HFFc6 (cell line): Measurements from ENCODE around the gene PSME1. TPM values are rescaled to one million over a fixed set of nuclear protein-coding genes. Genes with fewer than 3 reads are reported as not detected.

Experiments used
- DNase-seq: peaks from one replicate; pipeline ENCODE4 v3.0.0-alpha.2; 2018
- H3K27ac Mint-ChIP-seq: 2 replicates; pipeline ENCODE4 v1.8.0; 2020; ENCODE audit warnings: mild to moderate bottlenecking, mixed read lengths
- H3K27me3 Mint-ChIP-seq: 2 replicates; pipeline ENCODE4 v1.8.0; 2021; ENCODE audit warnings: mild to moderate bottlenecking, moderate library complexity, mixed read lengths; ENCODE audit not compliant: insufficient read depth
- H3K36me3 Mint-ChIP-seq: 2 replicates; pipeline ENCODE4 v1.8.0; 2021; ENCODE audit warnings: low read depth, mixed read lengths
- H3K4me1 Mint-ChIP-seq: 2 replicates; pipeline ENCODE4 v1.8.0; 2020; ENCODE audit warnings: low read depth, mixed read lengths
- H3K4me3 Mint-ChIP-seq: 2 replicates; pipeline ENCODE4 v1.8.0; 2020; ENCODE audit warnings: mild to moderate bottlenecking, moderate library complexity, mixed read lengths
- H3K9me3 Mint-ChIP-seq: 2 replicates; pipeline ENCODE4 v1.8.0; 2020; ENCODE audit warnings: mild to moderate bottlenecking, mixed read lengths
- total RNA-seq, 6 experiments: library from RNA; stranded (reverse); fragmentation: NEBNext Ultra II Directional; extraction: Animal tissue kit (Norgen Biotek cat#: 25700); gene quantifications; 2 replicates in 1 of 6; 3 replicates in 5 of 6; pipeline ENCODE4 v1.2.3, GENCODE V29; 2021
- TF ChIP-seq, protein P1 (sequence below): fragments of 200-600 bp; sonication (generic); IDR thresholded peaks from 2 replicates; pipeline ENCODE4 v1.5.0; 2021; ENCODE audit warnings: antibody characterized with exemption, mild to moderate bottlenecking

Gene PSME1
- total RNA-seq, 6 experiments from 2014 or later: 88.4 to 120 (median 113) TPM

DNA sequence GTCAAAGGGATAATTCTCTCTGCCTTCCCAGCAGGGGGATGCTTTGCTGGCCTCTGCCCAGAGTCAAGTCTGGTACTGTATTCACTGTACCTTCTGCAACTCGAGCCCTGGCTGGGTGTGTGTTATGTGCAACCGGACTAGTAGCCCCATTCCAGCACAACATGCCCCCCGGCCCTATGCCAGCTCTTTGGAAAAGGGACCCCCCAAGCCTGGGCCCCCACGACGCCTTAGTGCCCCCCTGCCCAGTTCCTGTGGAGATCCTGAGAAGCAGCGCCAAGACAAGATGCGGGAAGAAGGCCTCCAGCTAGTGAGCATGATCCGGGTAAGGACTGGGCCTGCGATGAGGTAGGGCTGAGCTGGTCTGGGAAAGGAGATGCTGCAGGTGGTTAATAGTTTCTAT is 14.6 kb downstream of the PSME1 start:
- Mint-ChIP-seq H3K4me1 (peaks cover 18% of the 10 kb centered on the region), H3K4me3 (no peak overlapping the region), H3K36me3 (peaks cover 9% of the 10 kb centered on the region), H3K27ac (no peak overlapping the region), H3K9me3 (no peaks in the 10 kb centered on the region), H3K27me3 (peaks cover 7% of the 10 kb centered on the region)
- DNase-seq: no peak
- TF ChIP-seq, protein P1, sequence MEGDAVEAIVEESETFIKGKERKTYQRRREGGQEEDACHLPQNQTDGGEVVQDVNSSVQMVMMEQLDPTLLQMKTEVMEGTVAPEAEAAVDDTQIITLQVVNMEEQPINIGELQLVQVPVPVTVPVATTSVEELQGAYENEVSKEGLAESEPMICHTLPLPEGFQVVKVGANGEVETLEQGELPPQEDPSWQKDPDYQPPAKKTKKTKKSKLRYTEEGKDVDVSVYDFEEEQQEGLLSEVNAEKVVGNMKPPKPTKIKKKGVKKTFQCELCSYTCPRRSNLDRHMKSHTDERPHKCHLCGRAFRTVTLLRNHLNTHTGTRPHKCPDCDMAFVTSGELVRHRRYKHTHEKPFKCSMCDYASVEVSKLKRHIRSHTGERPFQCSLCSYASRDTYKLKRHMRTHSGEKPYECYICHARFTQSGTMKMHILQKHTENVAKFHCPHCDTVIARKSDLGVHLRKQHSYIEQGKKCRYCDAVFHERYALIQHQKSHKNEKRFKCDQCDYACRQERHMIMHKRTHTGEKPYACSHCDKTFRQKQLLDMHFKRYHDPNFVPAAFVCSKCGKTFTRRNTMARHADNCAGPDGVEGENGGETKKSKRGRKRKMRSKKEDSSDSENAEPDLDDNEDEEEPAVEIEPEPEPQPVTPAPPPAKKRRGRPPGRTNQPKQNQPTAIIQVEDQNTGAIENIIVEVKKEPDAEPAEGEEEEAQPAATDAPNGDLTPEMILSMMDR: no peak

DNA sequence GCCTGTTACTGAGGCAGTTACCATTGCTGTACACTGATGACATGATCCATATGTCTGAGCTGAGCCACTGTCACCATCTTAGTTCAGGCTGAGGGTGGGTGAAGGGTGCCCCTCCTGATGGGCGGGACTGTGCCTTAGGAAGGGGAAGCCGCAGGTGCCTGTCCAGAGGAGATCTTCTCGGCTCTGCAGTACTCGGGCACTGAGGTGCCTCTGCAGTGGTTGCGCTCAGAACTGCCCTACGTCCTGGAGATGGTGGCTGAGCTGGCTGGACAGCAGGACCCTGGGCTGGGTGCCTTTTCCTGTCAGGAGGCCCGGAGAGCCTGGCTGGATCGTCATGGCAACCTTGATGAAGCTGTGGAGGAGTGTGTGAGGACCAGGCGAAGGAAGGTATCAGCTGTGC is 15.0 kb downstream of the PSME1 start:
- TF ChIP-seq, protein P1: no peak
- Mint-ChIP-seq H3K36me3 (peaks cover 13% of the 10 kb centered on the region), H3K9me3 (no peaks in the 10 kb centered on the region), H3K4me1 (peaks cover 14% of the 10 kb centered on the region), H3K4me3 (no peak overlapping the region), H3K27ac (no peak overlapping the region), H3K27me3 (peaks cover 5% of the 10 kb centered on the region)
- no peak for DNase-seq

DNA sequence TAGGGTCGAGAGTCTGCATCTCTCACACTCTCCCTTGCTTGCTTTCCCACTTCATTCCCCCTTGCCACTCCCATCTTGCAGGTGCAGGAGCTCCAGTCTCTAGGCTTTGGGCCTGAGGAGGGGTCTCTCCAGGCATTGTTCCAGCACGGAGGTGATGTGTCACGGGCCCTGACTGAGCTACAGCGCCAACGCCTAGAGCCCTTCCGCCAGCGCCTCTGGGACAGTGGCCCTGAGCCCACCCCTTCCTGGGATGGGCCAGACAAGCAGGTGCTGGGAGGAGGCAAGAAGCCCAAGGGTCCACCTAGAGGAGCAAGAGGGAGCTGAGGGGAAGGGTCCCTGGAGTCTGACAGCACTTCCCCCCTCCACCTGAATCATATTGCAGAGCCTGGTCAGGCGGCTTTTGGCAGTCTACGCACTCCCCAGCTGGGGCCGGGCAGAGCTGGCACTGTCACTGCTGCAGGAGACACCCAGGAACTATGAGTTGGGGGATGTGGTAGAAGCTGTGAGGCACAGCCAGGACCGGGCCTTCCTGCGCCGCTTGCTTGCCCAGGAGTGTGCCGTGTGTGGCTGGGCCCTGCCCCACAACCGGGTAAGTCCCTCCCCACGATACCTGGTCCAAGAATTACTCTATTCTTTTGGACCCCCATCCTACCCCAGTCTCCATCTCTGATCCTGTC is 15.5 kb downstream of the PSME1 start:
- Mint-ChIP-seq H3K4me1 (peaks cover 12% of the 10 kb centered on the region), H3K27me3 (peaks cover 3% of the 10 kb centered on the region), H3K9me3 (no peaks in the 10 kb centered on the region), H3K27ac (no peak overlapping the region), H3K36me3 (peaks cover 14% of the 10 kb centered on the region), H3K4me3 (no peak overlapping the region)
- TF ChIP-seq, protein P1: no peak
- DNase-seq: no peak

GRCh38 chr14:24155100-24155499 is 19.1 kb downstream of the PSME1 start:
- Mint-ChIP-seq H3K27ac (no peak overlapping the region), H3K36me3 (peaks cover 28% of the 10 kb centered on the region), H3K9me3 (no peaks in the 10 kb centered on the region), H3K4me3 (no peak overlapping the region), H3K27me3 (peaks cover 3% of the 10 kb centered on the region; the same call in 1 of the 2 replicates), H3K4me1 (no peaks in the 10 kb centered on the region)
- no peak for DNase-seq
- TF ChIP-seq, protein P1: no peak

DNA sequence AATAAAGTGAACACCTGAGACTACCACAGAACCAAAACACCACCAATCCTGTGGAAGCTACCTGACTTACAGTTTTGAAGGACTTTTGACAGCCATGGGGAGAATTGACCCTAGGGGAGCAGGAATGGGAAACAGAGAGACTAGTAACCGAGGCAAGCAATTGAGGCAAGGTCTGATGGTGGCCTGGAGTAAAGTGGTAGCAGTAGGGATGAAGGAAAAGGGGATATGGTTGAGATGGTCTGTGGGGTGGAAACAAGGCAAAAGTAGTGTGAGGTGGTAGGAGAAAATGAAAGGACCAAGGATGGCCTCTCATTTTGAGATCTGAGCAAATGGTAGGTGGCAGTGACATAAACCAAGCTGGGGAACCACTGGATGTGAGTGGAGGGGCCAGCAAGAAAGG is 20.8 kb downstream of the PSME1 start:
- H3K9me3 Mint-ChIP-seq: no peaks in the 10 kb centered on the region
- H3K36me3 Mint-ChIP-seq: peaks cover 29% of the 10 kb centered on the region
- H3K4me1 Mint-ChIP-seq: peaks cover 13% of the 10 kb centered on the region
- DNase-seq: no peak
- no peak overlapping the region for H3K27ac Mint-ChIP-seq
- H3K4me3 Mint-ChIP-seq: no peak overlapping the region
- peaks cover 3% of the 10 kb centered on the region; the same call in 1 of the 2 replicates for H3K27me3 Mint-ChIP-seq
- TF ChIP-seq, protein P1: no peak
